GM21360 (cell line): Measurements from ENCODE around the gene NHLRC2.

Experiments used
- ATAC-seq: cut with Tn5 transposase; IDR thresholded peaks from one replicate; pipeline ENCODE4 v1.9.1; 2021; ENCODE audit warnings: mild to moderate bottlenecking, moderate library complexity; ENCODE audit not compliant: unreplicated experiment

NHLRC2 gene

GRCh38 chr10:113858541-113858940 is 4.1 kb downstream of the NHLRC2 start:
- ATAC-seq: no peak

- ATAC-seq: peak; percentile 39
Measured at GRCh38 chr10:113859261-113859660, 4.8 kb downstream of the NHLRC2 start.

GRCh38 chr10:113865901-113866300 is 11.4 kb downstream of the NHLRC2 start:
- ATAC-seq: no peak

GRCh38 chr10:113866551-113867394 is 12.3 kb downstream of the NHLRC2 start:
- no peak for ATAC-seq

GRCh38 chr10:113867904-113868303 is 13.4 kb downstream of the NHLRC2 start:
- no peak for ATAC-seq

GRCh38 chr10:113869789-113870188 is 15.3 kb downstream of the NHLRC2 start:
- no peak for ATAC-seq

- no peak for ATAC-seq
Measured at GRCh38 chr10:113872139-113873030, 17.9 kb downstream of the NHLRC2 start.

- no peak for ATAC-seq
Measured at GRCh38 chr10:113875212-113875611, 20.8 kb downstream of the NHLRC2 start.

- ATAC-seq: no peak
Measured at GRCh38 chr10:113876461-113876860, 22.0 kb downstream of the NHLRC2 start.

GRCh38 chr10:113879691-113880090 is 25.2 kb downstream of the NHLRC2 start:
- ATAC-seq: peak; percentile 87

GRCh38 chr10:113880236-113880635 is 25.8 kb downstream of the NHLRC2 start:
- ATAC-seq: no peak

- no peak for ATAC-seq
Measured at GRCh38 chr10:113882240-113882639, 27.8 kb downstream of the NHLRC2 start.

GRCh38 chr10:113889911-113890310 is 35.5 kb downstream of the NHLRC2 start:
- no peak for ATAC-seq

GRCh38 chr10:113890769-113891168 is 36.3 kb downstream of the NHLRC2 start:
- ATAC-seq: no peak

- ATAC-seq: no peak
Measured at GRCh38 chr10:113891476-113891875, 37.0 kb downstream of the NHLRC2 start.

- ATAC-seq: no peak
Measured at GRCh38 chr10:113893570-113893969, 39.1 kb downstream of the NHLRC2 start.

- ATAC-seq: no peak
Measured at GRCh38 chr10:113894581-113894980, 40.1 kb downstream of the NHLRC2 start.

- no peak for ATAC-seq
Measured at GRCh38 chr10:113895018-113895417, 40.6 kb downstream of the NHLRC2 start.

- ATAC-seq: no peak
Measured at GRCh38 chr10:113897693-113898618, 43.5 kb downstream of the NHLRC2 start.

- ATAC-seq: no peak
Measured at GRCh38 chr10:113899952-113900598, 45.6 kb downstream of the NHLRC2 start.
